Osteoblast (primary cell): ENCODE data around the gene PTPN9. TPM values are rescaled to one million over a fixed set of nuclear protein-coding genes. Genes with fewer than 3 reads are reported as not detected.

Source experiments
- DNase-seq: peaks from one replicate; pipeline ENCODE4 v3.0.0; 2011; ENCODE audit warnings: low spot score, mixed read lengths; ENCODE audit not compliant: insufficient read length; ENCODE audit errors: missing footprints
- H2AFZ ChIP-seq: 2 replicates; pipeline ENCODE4 v1.6.0; 2011; ENCODE audit warnings: mild to moderate bottlenecking, low read length
- H3K27ac ChIP-seq: 2 replicates; pipeline ENCODE4 v1.5.1; 2011; ENCODE audit warnings: mild to moderate bottlenecking, low read depth, low read length, moderate library complexity
- H3K27me3 ChIP-seq: 2 replicates; pipeline ENCODE4 v1.6.0; 2012; ENCODE audit warnings: mild to moderate bottlenecking, control low read depth, inconsistent platforms, low read length, moderate library complexity; ENCODE audit not compliant: insufficient read depth
- H3K36me3 ChIP-seq: 2 replicates; pipeline ENCODE4 v1.5.1; 2011; ENCODE audit warnings: mild to moderate bottlenecking, low read length, control low read depth, moderate library complexity; ENCODE audit not compliant: insufficient read depth
- H3K4me1 ChIP-seq: 2 replicates; pipeline ENCODE4 v1.5.1; 2011; ENCODE audit warnings: mild to moderate bottlenecking, low read length, control low read depth, moderate library complexity; ENCODE audit not compliant: insufficient read depth
- H3K4me2 ChIP-seq: 2 replicates; pipeline ENCODE4 v1.6.0; 2011; ENCODE audit warnings: mild to moderate bottlenecking, low read length; ENCODE audit not compliant: insufficient read depth
- H3K4me3 ChIP-seq: fragments of 200-600 bp; sonication (generic); 3 replicates; pipeline ENCODE4 v1.5.1; 2012; ENCODE audit warnings: mild to moderate bottlenecking, low read length, inconsistent platforms; ENCODE audit not compliant: insufficient read depth
- H3K79me2 ChIP-seq: 2 replicates; pipeline ENCODE4 v1.6.0; 2012; ENCODE audit warnings: mild to moderate bottlenecking, low read length, control low read depth, inconsistent platforms; ENCODE audit not compliant: insufficient read depth
- H3K9me3 ChIP-seq: 2 replicates; pipeline ENCODE4 v1.5.1; 2011; ENCODE audit warnings: low read depth, low read length, control low read depth
- H4K20me1 ChIP-seq: 2 replicates; pipeline ENCODE4 v1.6.0; 2012; ENCODE audit warnings: mild to moderate bottlenecking, low read length, control low read depth; ENCODE audit not compliant: insufficient read depth
- CTCF ChIP-seq: IDR thresholded peaks from 2 replicates; pipeline ENCODE4 v1.5.1; 2011; ENCODE audit warnings: mild to moderate bottlenecking, low read depth, low read length, moderate library complexity; ENCODE audit errors: extremely low read depth
- total RNA-seq: library from RNA; depleted of rRNA; stranded (reverse); fragments of >200 nt; gene quantifications from 2 replicates; pipeline ENCODE4 v1.2.3, GENCODE V29; 2012

PTPN9 gene
- total RNA-seq, 1 donor: 23.9 TPM

- H4K20me1 ChIP-seq: no peaks in the 10 kb centered on the region
- no peaks in the 10 kb centered on the region for H3K79me2 ChIP-seq
- no peaks in the 10 kb centered on the region for H3K9me3 ChIP-seq
- H3K27me3 ChIP-seq: no peaks in the 10 kb centered on the region
- H2AFZ ChIP-seq: no peak overlapping the region
- no peak overlapping the region for H3K4me3 ChIP-seq
- peaks cover 64% of the 10 kb centered on the region for H3K36me3 ChIP-seq
- no peak overlapping the region for H3K4me2 ChIP-seq
- no peaks in the 10 kb centered on the region for H3K4me1 ChIP-seq
- no peak for DNase-seq
- no peak overlapping the region for H3K27ac ChIP-seq
- TF ChIP-seq CTCF: peak; percentile 47
These were observed 18.7 kb upstream of the PTPN9 start for GRCh38 chr15:75597667-75598341.

DNA sequence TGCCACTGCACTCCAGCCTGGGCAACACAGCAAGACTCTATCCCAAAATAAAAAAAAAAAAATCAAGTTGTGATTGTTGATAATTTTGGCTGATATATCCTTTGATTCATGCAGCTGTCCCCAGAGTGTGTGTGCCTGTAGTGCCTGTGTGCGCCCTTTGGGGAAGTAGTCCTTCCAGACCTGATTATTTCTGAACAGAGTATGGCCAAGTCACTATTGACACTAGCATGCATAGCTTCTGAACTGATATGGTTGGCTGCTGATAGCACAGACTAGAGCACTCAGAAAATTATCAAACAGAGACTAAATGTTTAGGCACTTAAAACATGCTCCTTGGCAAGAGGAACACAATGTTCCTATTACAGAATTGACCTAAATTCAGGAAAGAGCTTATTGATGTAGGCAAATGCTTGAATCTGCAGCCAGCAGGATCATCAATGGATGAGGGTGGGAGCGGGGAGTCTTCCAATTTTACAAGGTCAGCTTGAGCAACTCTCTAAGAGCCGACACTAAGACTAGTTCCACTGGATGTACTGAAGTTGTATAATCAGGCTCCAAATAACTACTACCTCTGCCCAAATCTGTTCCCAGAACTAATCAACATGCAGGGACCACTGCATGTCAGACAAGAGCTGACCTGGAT lies 17.7 kb upstream of the PTPN9 start:
- no peak for DNase-seq
- Histone ChIP-seq H3K27ac (no peak overlapping the region), H3K79me2 (no peaks in the 10 kb centered on the region), H3K36me3 (peaks cover 64% of the 10 kb centered on the region), H3K4me2 (no peak overlapping the region), H2AFZ (no peak overlapping the region), H3K27me3 (no peaks in the 10 kb centered on the region), H3K4me1 (no peaks in the 10 kb centered on the region), H3K4me3 (no peak overlapping the region), H3K9me3 (no peaks in the 10 kb centered on the region), H4K20me1 (no peaks in the 10 kb centered on the region)
- TF ChIP-seq CTCF: no peak

GRCh38 chr15:75594276-75594675 lies 15.2 kb upstream of the PTPN9 start:
- Histone ChIP-seq H3K4me3 (no peak overlapping the region), H3K27ac (no peak overlapping the region), H3K79me2 (no peaks in the 10 kb centered on the region), H4K20me1 (no peaks in the 10 kb centered on the region), H3K9me3 (no peaks in the 10 kb centered on the region), H3K27me3 (no peaks in the 10 kb centered on the region), H3K4me1 (no peaks in the 10 kb centered on the region), H3K36me3 (peaks cover 51% of the 10 kb centered on the region), H3K4me2 (no peak overlapping the region), H2AFZ (no peak overlapping the region)
- TF ChIP-seq CTCF: no peak
- DNase-seq: no peak

- TF ChIP-seq CTCF: no peak
- Histone ChIP-seq H3K27ac (no peak overlapping the region), H3K27me3 (no peaks in the 10 kb centered on the region), H3K4me3 (no peak overlapping the region), H2AFZ (no peak overlapping the region), H3K4me1 (no peaks in the 10 kb centered on the region), H3K79me2 (no peaks in the 10 kb centered on the region), H4K20me1 (no peaks in the 10 kb centered on the region), H3K36me3 (peaks cover 32% of the 10 kb centered on the region), H3K9me3 (no peaks in the 10 kb centered on the region), H3K4me2 (no peak overlapping the region)
- DNase-seq: no peak
These were observed 12.7 kb upstream of the PTPN9 start for GRCh38 chr15:75591655-75592364.
